Endothelial cell of umbilical vein (primary cell): ENCODE data around the gene NDUFS4. TPM values are rescaled to one million over a fixed set of nuclear protein-coding genes. Genes with fewer than 3 reads are reported as not detected.

Experiments used
- BruUV-seq: library from RNA; stranded (reverse); fragments of 400-500 nt; replicated peaks from 2 replicates; lab custom pipeline; 2021; lab: Mats Ljungman, UMichigan
- CTCF ChIA-PET: fragments of 300-600, 350-600 bp; sonication (Branson Sonifier 250); formaldehyde crosslinking; loops from one replicate; lab custom pipeline; 2021; ENCODE audit warnings: antibody characterized with exemption, inconsistent platforms; lab: Charles Lee
- POLR2A ChIA-PET: fragments of 300-600, 350-600 bp; sonication (Branson Sonifier 250); formaldehyde crosslinking; loops from one replicate; lab custom pipeline; 2021; ENCODE audit warnings: antibody characterized with exemption, inconsistent platforms; lab: Charles Lee
- DNase-seq: peaks from one replicate; pipeline ENCODE4 v3.0.0-alpha.2; 2011; ENCODE audit warnings: low read depth, low spot score
- FAIRE-seq: peaks from 2 replicates; lab custom pipeline; 2011; peaks lifted over from hg19 to GRCh38; lab: Jason Lieb, UNC
- H2AFZ ChIP-seq: 2 replicates; pipeline ENCODE4 v1.6.0; 2012; ENCODE audit warnings: low read depth, low read length, control low read depth, inconsistent platforms
- H3K27ac ChIP-seq: 2 replicates; pipeline ENCODE4 v1.5.1; 2011; ENCODE audit warnings: low read depth, mild to moderate bottlenecking, control low read depth, low read length, moderate library complexity; ENCODE audit not compliant: insufficient read depth
- H3K27me3 ChIP-seq, 2 experiments: 2 replicates each; pipeline versions ENCODE4 v1.6.0 to v1.6.1; 2011; ENCODE audit warnings: low read length in 2 of 2, mixed read lengths in 1 of 2; ENCODE audit not compliant: control insufficient read depth in 2 of 2, insufficient read depth in 2 of 2
- H3K36me3 ChIP-seq, 2 experiments: 2 replicates in 1 of 2; 3 replicates in 1 of 2; pipeline ENCODE4 v1.5.1; 2011; ENCODE audit warnings: low read length in 2 of 2, mild to moderate bottlenecking in 1 of 2, moderate library complexity in 1 of 2; ENCODE audit not compliant: control insufficient read depth in 2 of 2, insufficient read depth in 2 of 2; ENCODE audit errors: extremely low read depth in 1 of 2
- H3K4me1 ChIP-seq: 3 replicates; pipeline ENCODE4 v1.5.1; 2011; ENCODE audit warnings: mild to moderate bottlenecking, low read length; ENCODE audit not compliant: control insufficient read depth, insufficient read depth; ENCODE audit errors: extremely low read depth
- H3K4me2 ChIP-seq: 2 replicates; pipeline ENCODE4 v1.6.1; 2011; ENCODE audit warnings: low read length, control low read depth, mixed read lengths; ENCODE audit not compliant: insufficient read depth
- H3K4me3 ChIP-seq, 3 experiments: fragments of 200-600 bp in 1 of 3; sonication (generic), shearing (Covaris generic) in 1 of 3; replicated peaks in 1 of 3; 2 replicates each; pipeline ENCODE4 v1.5.1; 2011 to 2016; ENCODE audit warnings: control low read depth in 3 of 3, low read length in 3 of 3, mild to moderate bottlenecking in 2 of 3, inconsistent platforms in 1 of 3, low read depth in 1 of 3, moderate library complexity in 1 of 3; ENCODE audit not compliant: insufficient read depth in 1 of 3
- H3K79me2 ChIP-seq: 2 replicates; pipeline ENCODE4 v1.6.0; 2012; ENCODE audit warnings: low read length, inconsistent platforms; ENCODE audit not compliant: control insufficient read depth, insufficient read depth
- H3K9ac ChIP-seq: replicated peaks from 2 replicates; pipeline ENCODE3; 2011; ENCODE audit warnings: low read length, control low read depth; ENCODE audit not compliant: insufficient read depth; ENCODE audit errors: extremely low read depth
- H3K9me1 ChIP-seq: replicated peaks from 3 replicates; pipeline ENCODE4 v1.6.0; 2011; ENCODE audit warnings: mild to moderate bottlenecking, low read length; ENCODE audit not compliant: control insufficient read depth, insufficient read depth; ENCODE audit errors: extremely low read depth
- H3K9me3 ChIP-seq: replicated peaks from 2 replicates; pipeline ENCODE4 v1.5.1; 2012; ENCODE audit warnings: low read length, inconsistent platforms; ENCODE audit not compliant: control insufficient read depth, insufficient read depth
- H4K20me1 ChIP-seq: replicated peaks from 2 replicates; pipeline ENCODE3; 2011; ENCODE audit warnings: mild to moderate bottlenecking, low read length; ENCODE audit not compliant: control insufficient read depth, insufficient read depth; ENCODE audit errors: extremely low read depth
- CTCF ChIP-seq, 2 donors: IDR thresholded peaks; 1 replicate in 1 of 2; 2 replicates in 1 of 2; pipeline ENCODE4 v1.5.1; 2011; ENCODE audit warnings: low read length in 2 of 2, mild to moderate bottlenecking in 2 of 2, moderate library complexity in 2 of 2, control low read depth in 1 of 2, inconsistent platforms in 1 of 2, low read depth in 1 of 2; ENCODE audit not compliant: insufficient read depth in 1 of 2; ENCODE audit errors: extremely low read depth in 1 of 2
- EZH2 ChIP-seq: IDR thresholded peaks from 2 replicates; pipeline ENCODE4 v1.6.1; 2012; ENCODE audit warnings: borderline replicate concordance, low read depth, mild to moderate bottlenecking, moderate library complexity, low read length, inconsistent platforms; ENCODE audit not compliant: severe bottlenecking
- FOS ChIP-seq: IDR thresholded peaks from 2 replicates; pipeline ENCODE4 v1.6.1; 2011; ENCODE audit warnings: mild to moderate bottlenecking, low read length, moderate library complexity, borderline replicate concordance; ENCODE audit not compliant: insufficient read depth
- GATA2 ChIP-seq: IDR thresholded peaks from 2 replicates; pipeline ENCODE4 v1.7.0; 2011; ENCODE audit warnings: low read depth, mild to moderate bottlenecking, moderate library complexity, mixed read lengths, low read length; ENCODE audit not compliant: insufficient read length, insufficient read depth
- JUN ChIP-seq: IDR thresholded peaks from 2 replicates; pipeline ENCODE4 v1.6.1; 2011; ENCODE audit warnings: borderline replicate concordance, low read depth; ENCODE audit not compliant: insufficient read length, insufficient read depth
- MYC ChIP-seq: IDR thresholded peaks from one replicate; pipeline ENCODE4 v1.6.1; 2011; ENCODE audit warnings: mild to moderate bottlenecking, low read depth, low read length
- POLR2A ChIP-seq: IDR thresholded peaks from 2 replicates; pipeline ENCODE4 v1.6.1; 2012; ENCODE audit warnings: low read depth, mild to moderate bottlenecking, control low read depth, low read length
- POLR2AphosphoS5 ChIP-seq: IDR thresholded peaks from 2 replicates; pipeline ENCODE4 v1.6.1; 2012; ENCODE audit warnings: low read depth, mild to moderate bottlenecking, control low read depth, low read length, moderate library complexity; ENCODE audit not compliant: insufficient read depth
- dilution Hi-C: fragments of 300-500 bp; cut with MboI; formaldehyde crosslinking; loops from one replicate; pipeline ENCODE4 v1.15.0; 2019; ENCODE audit warnings: low sequenced_read_pairs; ENCODE audit not compliant: extremely low pct_ligation_motif_present
- intact Hi-C: fragments of 100-400 bp; cut with micrococcal nuclease; formaldehyde crosslinking; loops from one replicate; pipeline ENCODE4 v1.10.0; 2022
- polyA plus RNA-seq, 4 experiments: library from polyadenylated mRNA; depleted of rRNA in 3 of 4; stranded (reverse) in 3 of 4; unstranded in 1 of 4; fragments of >200 nt; gene quantifications; 2 replicates each; pipeline versions ENCODE4 v1.2.1 to v1.2.3, GENCODE V29; 2011 to 2012; ENCODE audit warnings: missing spikeins in 1 of 4
- total RNA-seq: library from RNA; stranded (reverse); gene quantifications from 2 replicates; pipeline ENCODE4 v1.2.3, GENCODE V29; 2021
- TF ChIP-seq, protein P1 (sequence below): IDR thresholded peaks from 2 replicates; pipeline ENCODE4 v1.6.1; 2011; ENCODE audit not compliant: insufficient read depth, insufficient read length

NDUFS4 gene
- total and polyA plus RNA-seq, 2 donors (not counting 3 experiments of a cell fraction or from before 2014, with no cell fraction given) = 70.4 to 76.2 TPM

- H3K27me3 ChIP-seq = no peaks in the 10 kb centered on the region
- peaks cover 69% of the 10 kb centered on the region for H3K79me2 ChIP-seq
- ChIA-PET POLR2A (no interaction called here), CTCF (interaction anchor here (1.2 kb wide), 1 partner anchor 145 kb away, joined by 3 read pairs; no protein-coding TSS in a partner anchor)
- H4K20me1 ChIP-seq = peaks cover 27% of the 10 kb centered on the region
- no peaks in the 10 kb centered on the region for H3K36me3 ChIP-seq
- FAIRE-seq = no peak
- H2AFZ ChIP-seq = no peak overlapping the region
- H3K4me2 ChIP-seq = no peak overlapping the region
- H3K9ac ChIP-seq = no peak overlapping the region
- no peak overlapping the region for H3K27ac ChIP-seq
- H3K9me1 ChIP-seq = no peaks in the 10 kb centered on the region
- no peak for TF ChIP-seq GATA2
- no peaks in the 10 kb centered on the region for H3K9me3 ChIP-seq
- no peaks in the 10 kb centered on the region for H3K4me1 ChIP-seq
- intact Hi-C loops (no loop called here), dilution Hi-C loops (no loop called here)
- no peak overlapping the region for H3K4me3 ChIP-seq
- no TSS peak for BruUV-seq
- DNase-seq = no peak
These were observed 15.4 kb downstream of the NDUFS4 start for GRCh38 chr5:53575831-53576230.

DNA sequence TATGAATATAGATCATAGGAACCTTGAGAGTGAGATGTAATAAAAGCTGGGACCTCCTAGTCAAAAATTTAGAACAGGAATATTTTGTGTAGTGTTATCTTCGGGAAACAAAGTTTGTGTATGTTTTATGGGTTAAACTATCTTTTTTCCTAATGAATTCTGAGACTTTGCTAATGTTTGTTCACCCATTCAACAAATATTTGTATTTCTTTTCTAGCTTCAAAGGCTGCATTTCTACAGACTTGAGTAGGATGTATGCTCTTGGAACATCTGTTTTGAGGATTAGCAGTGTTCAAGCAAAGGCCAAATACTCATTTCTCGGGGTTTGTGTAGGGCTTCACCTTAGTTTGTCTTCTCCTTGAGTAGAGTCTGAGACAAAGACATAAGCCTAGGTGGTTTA lies 16.2 kb downstream of the NDUFS4 start:
- Histone ChIP-seq H3K79me2 (peaks cover 69% of the 10 kb centered on the region), H3K4me1 (no peaks in the 10 kb centered on the region), H3K9me3 (no peaks in the 10 kb centered on the region), H2AFZ (no peak overlapping the region), H3K9me1 (no peaks in the 10 kb centered on the region), H3K4me2 (no peak overlapping the region), H3K27ac (no peak overlapping the region), H3K27me3 (no peaks in the 10 kb centered on the region), H4K20me1 (peaks cover 24% of the 10 kb centered on the region), H3K4me3 (no peak overlapping the region), H3K9ac (no peak overlapping the region), H3K36me3 (no peaks in the 10 kb centered on the region)
- intact Hi-C loops (no loop called here), dilution Hi-C loops (no loop called here)
- FAIRE-seq = no peak
- ChIA-PET POLR2A (no interaction called here), CTCF (interaction anchor here (1.2 kb wide), 1 partner anchor 146 kb away, joined by 3 read pairs; no protein-coding TSS in a partner anchor)
- no peak for TF ChIP-seq EZH2
- no peak for TF ChIP-seq FOS
- no peak for TF ChIP-seq JUN
- TF ChIP-seq POLR2AphosphoS5 = no peak
- TF ChIP-seq, protein P1, sequence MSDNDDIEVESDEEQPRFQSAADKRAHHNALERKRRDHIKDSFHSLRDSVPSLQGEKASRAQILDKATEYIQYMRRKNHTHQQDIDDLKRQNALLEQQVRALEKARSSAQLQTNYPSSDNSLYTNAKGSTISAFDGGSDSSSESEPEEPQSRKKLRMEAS = no peak
- no peak for TF ChIP-seq POLR2A
- TF ChIP-seq MYC = no peak
- TF ChIP-seq GATA2 = no peak
- TF ChIP-seq CTCF (IDR thresholded peaks at IDR 0.05; ENCODE audit: extremely low read depth in 1 of 2, insufficient read depth in 1 of 2, low read depth in 1 of 2, low read length in 2 of 2) = no peak
- BruUV-seq = no TSS peak
- DNase-seq = no peak
